Stimulated activated CD8-positive, alpha-beta memory T cell treated with anti-CD3 and anti-CD28 coated beads, Interleukin-7, amount 100 ng/mL, for 48 hours (primary cell): Measurements from ENCODE around the gene LYRM7.
"Not testable (repeated sequence)": the region's sequence is repeated elsewhere in the genome, so short reads cannot be mapped to it uniquely, and the experiment has no call there.

Experiments used
- DNase-seq, 2 donors: peaks; one replicate each; pipeline ENCODE4 v3.0.0-alpha.2; 2020; ENCODE audit warnings: low read depth in 1 of 2; ENCODE audit errors: extremely low read depth in 1 of 2

The LYRM7 gene

DNA sequence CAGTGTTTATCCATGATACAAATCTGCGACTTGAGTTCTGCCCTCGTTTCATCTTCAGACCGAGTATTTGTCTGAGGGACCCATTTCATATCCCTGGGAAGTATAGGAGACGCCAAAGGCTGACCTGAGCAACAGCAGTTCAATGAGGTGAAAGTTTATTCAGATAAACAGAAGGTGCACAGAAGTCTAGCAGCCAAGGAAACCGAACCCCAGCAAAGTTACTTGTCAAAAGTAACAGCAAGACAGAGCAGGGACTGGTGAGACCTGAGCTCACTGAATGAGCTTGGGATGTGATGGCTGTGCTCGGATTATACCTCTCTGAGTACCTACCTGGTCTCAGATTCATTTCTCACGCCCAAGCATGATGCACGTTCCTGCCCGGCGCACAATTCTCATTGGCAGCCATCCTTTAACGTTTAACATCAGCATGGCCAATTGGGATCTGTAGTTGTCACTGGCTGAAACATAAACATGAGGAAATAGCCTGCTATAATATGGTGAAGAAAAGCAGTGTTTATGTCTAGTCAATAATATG is 599 bp downstream of the LYRM7 start:
- DNase-seq, result peak in 1 of 2 donors; percentile 8

DNA sequence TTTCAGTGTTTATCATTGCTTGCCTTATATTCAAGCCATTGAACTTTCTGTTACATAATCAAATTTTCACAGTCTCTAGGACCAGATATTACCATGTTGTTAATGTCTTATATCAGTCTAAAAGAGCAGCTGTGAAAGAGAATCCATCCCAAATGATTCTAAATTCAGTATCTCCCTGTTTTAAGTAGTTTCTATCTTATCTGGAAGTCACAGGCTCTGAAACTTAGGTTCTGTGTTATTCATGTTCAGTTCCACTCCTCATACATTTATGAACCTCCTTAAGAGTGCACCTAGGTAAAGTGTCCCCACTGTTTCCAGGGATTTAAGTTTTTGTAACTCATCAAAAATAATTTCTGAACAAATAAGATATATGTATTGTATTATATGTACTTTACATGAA is 9.7 kb downstream of the LYRM7 start:
- no peak for DNase-seq

DNA sequence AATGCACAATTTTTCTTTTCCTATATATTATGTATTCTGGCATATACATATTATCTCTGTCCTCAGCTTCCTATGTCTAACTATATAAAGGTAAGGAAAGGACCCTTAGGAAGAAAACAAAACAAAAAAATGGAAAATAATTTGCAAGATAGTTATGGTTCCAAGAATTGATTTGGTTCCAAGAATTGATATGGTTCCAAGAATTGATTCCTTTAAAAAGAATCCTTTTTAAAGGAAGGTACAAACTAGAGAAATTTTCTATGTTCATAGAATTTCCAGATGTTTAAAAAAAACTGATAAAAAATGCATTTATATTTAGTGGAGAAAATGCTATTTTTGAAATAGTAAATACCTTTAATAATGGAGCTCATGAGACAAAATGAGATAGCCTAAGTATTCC is 12.1 kb downstream of the LYRM7 start:
- DNase-seq, result no peak

DNA sequence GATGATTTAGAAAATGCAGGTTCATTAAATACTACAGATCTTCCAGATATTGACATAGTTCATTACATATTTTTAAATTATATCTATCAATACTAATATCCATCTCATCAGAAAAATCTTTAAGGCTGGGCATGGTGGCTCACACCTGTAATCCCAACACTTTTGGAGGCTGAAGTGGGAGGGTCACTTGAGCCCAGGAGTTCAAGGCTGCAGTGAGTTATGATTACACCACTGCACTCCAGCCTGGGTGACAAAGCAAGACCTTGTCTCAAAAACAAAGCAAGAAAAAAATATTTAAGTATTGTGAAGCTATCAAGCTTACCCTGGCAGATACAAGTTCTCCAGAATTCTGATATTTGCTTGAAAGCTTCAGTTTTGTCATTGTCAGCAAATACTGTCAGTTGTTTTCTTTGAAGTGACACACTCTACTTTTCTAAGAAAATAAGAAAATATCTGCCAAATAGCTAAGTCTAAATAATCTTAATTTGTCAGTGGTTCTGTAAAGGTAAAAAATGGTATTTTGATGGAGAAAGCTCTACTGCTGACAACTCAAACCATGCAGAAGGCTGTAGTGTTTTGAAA is 14.9 kb downstream of the LYRM7 start:
- DNase-seq, result no peak

DNA sequence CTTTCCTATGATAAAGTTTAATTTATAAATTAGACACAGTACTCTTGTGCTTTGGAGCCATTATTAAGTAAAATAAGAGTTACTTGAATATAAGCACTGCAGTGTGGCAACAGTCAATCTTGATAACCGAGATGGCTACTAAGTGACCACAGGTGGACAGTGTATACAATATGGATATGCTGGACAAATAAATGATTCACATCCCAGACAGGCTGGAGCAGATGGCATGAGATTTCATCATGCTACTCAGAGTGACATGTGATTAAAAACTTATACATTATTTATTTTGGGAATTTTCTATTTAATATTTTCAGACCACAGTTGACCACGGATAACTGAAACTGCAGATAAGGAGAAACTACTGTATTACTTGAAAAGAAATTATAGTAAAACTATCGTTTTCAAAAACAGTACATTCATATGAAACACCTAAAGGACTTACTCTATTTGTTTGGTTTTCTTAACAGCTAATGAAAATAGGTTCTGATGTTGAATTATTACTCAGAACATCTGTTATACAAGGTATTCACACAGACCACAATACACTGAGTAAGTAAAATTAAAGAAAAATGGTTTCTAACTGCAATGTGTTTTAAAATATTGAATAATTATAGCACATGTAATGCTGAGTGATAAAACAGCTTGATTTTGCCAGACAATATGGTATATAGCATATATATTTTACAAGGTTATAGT is 16.0 kb downstream of the LYRM7 start:
- DNase-seq, result no peak

DNA sequence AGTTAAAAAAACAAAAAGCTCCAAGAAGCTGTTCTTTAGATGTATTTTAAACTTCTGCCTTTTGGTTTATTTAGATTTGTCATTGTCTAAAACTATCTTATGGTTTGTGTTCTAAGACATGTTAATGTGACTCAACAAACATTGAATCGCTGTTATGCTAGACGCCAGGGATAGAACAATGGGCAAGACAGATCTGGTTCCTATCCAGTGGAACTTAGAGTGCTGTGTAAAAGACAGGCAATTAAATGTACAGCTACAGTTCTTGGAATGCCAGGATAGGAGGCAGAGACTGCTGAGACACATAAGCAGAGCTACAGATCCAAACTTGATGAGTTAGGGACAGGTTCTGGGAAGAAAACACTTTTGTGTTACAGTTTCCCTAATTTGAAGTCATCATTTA is 22.4 kb downstream of the LYRM7 start:
- no peak for DNase-seq

DNA sequence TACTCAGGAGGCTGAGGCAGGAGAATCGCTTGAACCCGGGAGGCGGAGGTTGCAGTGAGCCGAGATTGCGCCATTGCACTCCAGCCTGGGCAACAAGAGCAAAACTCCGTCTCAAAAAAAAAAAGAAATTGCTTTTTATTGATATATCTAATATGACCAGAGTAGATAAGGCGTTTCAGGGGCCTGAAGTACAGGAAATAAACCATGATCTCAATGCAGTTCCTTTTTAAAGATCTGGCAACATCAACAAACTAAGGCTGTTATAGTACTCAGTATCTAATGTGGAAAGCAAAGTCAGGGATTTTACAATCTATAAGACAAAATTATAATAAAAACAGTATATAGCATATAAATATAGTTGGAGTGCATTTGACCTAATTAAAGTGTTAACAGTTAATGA is 23.2 kb downstream of the LYRM7 start:
- not testable (repeated sequence) for DNase-seq

DNA sequence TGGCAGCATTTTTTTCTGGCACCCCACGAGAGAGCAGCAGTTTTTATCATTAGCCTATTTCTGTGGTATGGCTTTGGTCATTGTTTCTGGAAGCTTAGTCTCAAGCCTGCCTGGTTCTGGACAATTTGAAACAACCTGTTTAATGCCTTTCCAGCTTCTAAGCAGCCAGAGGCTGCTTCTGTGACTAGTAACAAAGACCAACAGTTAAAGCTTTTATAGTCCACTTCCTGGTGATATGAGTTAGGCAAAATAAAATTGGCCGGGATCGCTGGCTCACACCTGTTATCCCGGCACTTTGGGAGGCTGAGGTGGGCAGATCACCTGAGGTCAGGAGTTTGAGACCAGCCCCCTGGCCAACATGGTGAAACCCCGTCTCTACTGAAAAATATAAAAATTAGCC is 24.0 kb downstream of the LYRM7 start:
- no peak for DNase-seq

DNA sequence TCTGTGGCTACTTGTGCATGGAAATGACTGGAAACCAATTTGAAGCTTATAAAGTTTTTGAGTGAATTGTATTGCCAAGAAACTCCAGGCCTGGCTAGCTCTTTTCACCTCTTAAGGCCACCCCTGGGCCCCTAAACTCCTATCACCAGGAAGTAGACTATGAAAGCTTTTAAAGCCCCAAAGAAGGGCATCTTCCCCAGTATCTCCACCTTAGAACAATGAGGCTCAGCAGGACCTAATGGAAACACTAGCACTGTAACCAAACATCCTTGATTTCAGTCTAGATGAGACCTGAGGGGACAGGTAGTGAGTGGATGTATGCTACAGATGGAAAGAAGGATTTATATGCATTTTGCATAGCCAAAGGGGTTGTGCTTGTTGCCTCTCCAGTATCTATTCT is 25.0 kb downstream of the LYRM7 start:
- no peak for DNase-seq

DNA sequence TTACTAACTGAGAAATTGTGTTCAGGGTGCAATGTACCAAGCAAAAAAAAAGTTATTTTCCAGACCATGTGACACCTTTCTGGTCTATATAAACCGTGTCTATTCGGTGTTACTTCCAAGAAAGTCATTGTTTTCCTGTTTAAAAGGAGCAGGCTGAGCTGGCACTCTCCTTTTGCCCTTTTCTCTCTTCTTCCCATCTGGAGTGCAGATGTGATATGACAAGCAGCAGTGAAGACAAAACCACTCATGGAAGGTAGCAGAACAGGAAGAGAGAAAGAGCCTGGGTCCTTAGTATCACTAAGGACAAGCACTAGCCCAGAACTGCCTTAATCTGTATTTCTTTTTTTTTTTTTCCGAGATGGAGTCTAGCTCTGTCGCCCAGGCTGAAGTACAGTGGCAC is 25.6 kb downstream of the LYRM7 start:
- DNase-seq, result no peak

DNA sequence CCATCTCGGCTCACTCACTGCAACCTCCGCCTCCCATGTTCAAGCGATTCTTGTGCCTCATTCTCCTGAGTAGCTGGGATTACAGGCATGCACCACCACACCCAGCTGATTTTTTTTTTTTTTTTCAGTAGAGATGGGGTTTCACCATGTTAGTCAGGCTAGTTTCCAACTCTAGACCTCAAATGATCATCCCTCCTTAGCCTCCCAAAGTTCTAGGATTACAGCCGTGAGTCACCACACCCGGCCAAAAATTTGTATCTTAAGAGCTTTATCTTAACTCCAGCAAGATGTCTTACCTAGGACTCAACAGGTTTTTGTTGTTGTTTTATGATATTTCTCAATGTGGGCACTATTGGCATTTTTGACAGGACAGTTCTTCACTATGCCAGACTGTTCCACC is 27.9 kb downstream of the LYRM7 start:
- DNase-seq, result no peak

DNA sequence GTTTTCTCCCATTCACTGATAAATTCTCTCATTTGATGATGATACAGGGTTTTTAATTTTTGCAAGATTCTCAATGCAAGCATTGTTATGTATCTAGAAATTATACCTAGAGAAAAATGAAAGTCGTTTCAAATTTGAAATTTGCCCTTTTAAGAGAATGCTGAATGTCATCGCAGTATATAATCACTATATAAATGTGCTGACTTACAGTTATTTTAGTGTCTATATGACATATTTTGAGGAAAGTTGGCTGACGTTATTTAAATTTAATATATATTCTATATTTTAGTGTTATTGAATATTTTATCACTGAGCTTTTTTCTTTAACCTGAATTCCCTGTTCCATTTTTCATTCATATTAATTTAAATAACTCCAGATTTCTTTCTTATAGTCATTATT is 29.8 kb downstream of the LYRM7 start:
- no peak for DNase-seq

DNA sequence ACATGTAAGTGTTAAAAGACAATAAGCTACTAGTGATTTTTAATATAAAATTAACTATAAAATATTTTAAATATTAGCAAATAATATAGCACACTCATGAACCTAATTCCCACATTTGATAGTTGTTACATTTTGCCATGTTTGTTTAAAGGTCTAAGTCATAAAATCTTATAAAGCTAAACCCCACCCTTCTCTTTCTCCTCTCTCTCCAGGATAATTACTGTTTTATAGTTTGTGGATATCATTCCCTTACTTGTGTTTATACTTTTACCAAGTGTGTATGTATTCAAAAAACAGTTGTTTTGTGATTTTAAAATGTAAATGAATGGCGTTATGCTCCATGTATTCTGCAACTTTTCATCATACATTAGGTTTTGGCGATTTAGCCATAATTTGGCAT is 34.2 kb downstream of the LYRM7 start:
- no peak for DNase-seq

DNA sequence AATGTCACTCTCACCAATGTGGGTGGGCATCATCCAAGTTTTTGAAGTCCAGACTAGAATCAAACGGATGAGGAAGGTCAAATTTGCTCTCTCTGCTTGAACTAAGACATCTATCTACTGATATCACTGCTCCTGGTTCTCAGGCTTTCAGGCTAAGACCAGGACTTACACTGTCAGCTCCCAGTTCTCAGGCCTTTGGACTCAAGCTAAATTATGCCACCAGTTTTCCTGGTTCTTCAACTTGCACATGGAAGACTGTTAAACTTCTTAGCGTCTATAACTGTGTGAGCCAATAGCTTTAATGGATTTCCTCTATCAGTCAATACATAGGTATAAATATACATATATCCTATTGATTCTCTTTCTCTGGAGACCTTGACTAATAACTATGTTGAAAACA is 35.3 kb downstream of the LYRM7 start:
- DNase-seq, result no peak

DNA sequence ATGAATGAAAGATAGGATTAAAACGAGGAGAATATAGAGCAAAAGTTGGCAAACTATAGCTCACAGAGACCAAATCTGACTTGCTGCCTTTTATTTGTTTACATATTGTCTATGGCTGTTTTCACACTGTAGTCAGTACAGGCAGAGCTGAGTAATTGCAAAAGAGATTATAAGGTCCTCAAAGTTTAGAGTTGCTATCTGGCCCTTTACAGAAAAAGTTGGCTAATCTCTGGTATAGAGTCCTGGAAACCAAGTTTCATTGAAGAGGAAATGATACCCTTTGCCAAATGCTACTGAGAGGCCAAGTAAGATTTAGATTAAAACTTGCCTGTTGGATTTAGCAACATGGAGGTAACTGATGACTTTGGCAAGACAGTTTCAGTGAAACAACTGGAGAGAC is 36.0 kb downstream of the LYRM7 start:
- DNase-seq, result no peak

DNA sequence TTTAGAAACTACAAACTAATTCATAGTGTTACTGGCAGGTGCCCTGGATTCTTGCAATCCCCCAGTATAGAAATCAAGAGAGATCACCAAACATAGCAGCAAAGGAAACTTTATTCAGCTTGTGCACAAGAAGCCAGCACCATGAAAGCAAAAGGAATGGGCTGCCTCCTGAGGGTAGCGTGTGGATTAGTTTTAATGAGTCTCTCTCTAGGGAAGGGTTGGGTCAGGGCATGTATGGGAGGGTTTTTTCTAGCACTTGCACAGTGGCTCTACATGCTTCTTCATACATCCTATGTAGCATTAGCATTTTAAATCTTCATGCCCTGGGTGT is 38.4 kb downstream of the LYRM7 start:
- DNase-seq, result no peak

DNA sequence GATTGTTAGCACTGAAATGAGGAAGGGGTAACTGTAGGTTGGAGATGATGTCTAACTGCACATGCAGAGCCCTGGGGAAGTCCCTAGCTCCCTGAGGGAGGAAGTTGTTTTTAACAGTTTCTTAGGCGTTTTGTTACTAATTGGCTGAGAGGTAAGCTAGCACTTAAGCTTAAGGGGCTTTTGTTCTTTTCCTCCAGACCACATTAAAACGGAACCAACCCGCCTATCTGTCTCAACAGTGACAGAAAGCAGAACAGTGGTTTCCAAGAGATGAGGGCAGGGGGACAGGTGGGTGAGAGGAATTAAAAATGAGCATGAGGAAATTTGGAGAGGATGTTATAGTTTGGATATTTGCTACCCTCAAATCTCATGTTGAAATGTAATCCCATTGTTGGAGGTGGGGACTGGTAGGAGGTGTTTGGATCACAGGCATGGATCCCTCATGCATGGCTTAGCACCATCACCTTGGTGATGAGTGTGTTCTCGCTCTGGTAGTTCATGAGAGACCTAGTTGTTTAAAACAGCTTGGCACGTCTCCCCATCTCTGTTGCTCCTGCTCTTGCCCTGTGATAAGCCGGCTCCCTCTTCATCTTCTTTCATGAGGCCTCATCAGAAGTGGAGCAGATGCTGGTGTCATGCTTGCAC is 38.9 kb downstream of the LYRM7 start:
- DNase-seq, result peak; percentile 14 to 17

DNA sequence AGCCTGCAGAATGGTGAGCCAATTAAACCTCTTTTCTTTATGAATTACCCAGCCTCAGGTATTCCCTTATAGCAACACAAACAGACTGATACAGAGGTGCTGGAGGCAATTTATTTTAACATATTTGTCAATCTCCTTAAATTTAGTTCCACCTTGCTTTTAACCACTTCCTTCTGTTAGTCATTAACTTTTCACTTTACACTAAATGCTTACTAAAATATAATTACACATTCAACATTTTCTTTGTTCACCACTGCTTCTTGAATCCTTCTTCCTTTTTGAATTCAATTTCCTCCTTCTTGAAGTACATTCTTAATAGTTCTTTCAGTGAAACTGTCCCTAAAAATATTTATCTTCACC is 39.4 kb downstream of the LYRM7 start:
- no peak for DNase-seq

DNA sequence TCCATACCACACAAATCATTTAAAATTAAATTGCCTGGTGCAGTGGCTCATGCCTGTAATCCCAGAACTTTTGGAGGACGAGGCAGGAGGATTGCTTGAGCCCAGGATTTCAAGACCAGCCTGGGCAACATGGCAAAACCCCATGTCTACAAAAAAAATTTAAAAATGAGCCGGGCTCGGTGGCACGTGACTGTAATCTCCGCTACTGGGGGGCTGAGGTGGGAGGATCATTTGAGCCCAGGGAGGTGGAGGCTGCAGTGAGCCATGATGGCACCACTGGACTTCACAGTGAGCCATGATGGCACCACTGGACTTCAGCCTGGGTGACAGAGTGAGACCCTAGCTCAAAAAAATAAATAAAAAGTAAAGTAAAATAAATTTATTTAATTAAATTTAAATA is 40.9 kb downstream of the LYRM7 start:
- no peak for DNase-seq

DNA sequence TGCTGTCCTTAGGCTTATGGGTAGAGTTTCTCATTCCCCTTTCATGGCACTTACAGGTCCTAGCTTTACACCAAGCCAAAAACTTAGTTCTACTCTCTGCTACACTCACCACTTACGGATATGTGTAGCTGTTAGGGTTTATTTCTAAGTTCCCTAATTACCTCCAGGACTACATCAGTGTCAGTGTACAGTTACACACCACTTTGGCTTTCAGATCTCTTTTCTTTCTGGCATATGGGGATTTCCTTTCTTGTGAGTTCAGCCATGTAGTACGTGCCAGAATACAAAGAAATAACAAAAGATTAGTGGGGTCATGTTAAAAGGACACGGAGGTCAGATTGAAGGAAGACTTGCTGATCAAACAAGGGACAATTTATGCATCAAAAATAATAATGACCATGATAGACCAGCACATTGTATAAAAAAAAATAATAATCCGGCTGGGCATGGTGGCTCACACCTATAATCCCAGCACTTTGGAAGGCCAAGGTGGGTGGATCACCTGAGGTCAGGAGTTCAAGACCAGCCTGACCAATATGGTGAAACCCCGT is 41.8 kb downstream of the LYRM7 start:
- no peak for DNase-seq

DNA sequence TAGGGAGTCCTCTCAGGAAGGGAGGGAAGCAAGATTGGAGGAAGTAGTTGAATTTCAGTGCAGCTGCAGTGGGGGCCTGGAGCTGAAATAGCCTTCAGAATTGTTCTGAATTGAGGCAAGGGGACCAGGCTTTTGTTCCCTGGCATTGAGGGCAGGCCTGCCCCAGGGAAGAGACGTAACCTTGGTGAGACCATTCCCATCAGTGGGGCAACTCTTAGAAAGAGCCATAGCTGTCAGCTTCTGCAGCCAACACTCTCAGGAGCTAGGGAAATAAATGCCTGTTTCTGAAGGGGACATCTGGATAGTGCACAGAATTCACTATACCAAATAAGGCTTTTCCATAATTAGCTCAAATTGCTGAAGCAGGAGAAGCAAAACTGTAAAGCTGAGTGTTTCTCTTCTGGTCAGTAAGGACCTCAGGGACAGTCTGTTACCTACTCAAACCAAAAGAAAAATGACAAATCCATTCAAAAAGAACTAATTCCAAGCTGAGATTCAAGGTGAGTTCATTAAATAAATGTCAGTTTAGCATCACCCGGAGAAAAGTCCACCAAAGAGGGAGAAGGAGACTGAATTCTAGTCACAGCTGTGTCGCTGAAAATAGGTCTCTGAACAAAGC is 44.0 kb downstream of the LYRM7 start:
- DNase-seq, result no peak

DNA sequence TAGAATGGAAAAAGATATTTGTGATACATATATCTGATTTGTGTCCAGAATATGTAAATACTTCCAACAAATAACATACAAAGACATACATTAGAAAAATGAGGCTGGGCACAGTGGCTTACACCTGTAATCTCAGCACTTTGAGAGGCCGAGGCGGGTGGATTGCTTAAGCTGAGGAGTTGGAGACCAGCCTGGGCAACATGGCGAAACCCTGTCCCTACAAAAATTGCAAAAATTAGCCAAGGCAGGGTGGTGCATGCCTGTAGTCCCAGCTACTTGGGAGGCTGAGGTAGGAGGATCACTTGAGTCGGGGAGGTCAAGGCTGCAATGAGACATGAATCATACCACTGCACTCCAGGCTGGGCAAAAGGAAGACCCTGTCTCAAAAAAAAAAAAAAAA is 47.0 kb downstream of the LYRM7 start:
- no peak for DNase-seq
